ENCODE results near the gene FGF4.

The FGF4 gene

DNA sequence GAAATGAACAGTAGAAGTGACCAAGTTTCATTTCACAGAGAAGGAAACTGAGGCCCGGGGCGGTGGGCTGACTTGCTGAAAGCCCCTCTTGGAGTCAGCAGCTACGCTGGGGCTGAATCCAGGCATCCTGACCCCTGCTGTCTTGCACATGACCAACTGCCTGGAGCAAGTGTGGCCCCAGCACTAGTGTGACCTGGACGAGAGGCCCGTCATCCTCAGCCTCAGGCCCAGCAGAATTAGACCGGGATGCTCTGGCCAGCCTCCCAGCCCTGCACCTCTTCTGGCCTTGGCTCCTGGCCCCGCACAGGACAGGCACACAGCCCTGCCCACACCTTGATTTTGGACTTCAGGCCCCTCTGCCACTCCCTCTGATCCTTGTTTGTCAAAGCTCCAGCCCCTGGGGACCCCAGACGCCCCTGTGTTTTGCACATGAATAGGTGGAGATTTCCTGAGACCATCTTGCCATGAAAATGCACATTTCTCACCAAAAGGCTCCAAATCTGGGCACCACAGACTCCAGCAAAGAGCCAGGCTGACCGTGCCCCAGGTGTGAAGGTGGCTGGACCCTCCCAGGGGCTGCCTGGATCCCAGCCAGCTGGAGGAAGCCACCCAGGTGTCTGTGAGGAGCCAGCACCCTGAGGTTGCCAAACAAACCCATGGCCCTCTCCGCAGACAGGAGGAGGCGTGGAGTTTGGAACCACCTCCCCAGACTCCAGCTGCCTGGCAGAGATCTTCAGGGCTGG is 24.9 kb downstream of the FGF4 start:
- H4K20me1 ChIP-seq (ENCODE audit: control insufficient read depth, insufficient read depth, low read depth, low read length) = no peaks in the 10 kb centered on the region
- H3K4me1 ChIP-seq (ENCODE audit: control insufficient read depth, low read length) = no peaks in the 10 kb centered on the region
- H3K27ac ChIP-seq (ENCODE audit: low read depth, low read length) = no peak overlapping the region
- H3F3A ChIP-seq (ENCODE audit: control insufficient read depth, insufficient read depth) = no peaks in the 10 kb centered on the region
- TF ChIP-seq, protein P1, sequence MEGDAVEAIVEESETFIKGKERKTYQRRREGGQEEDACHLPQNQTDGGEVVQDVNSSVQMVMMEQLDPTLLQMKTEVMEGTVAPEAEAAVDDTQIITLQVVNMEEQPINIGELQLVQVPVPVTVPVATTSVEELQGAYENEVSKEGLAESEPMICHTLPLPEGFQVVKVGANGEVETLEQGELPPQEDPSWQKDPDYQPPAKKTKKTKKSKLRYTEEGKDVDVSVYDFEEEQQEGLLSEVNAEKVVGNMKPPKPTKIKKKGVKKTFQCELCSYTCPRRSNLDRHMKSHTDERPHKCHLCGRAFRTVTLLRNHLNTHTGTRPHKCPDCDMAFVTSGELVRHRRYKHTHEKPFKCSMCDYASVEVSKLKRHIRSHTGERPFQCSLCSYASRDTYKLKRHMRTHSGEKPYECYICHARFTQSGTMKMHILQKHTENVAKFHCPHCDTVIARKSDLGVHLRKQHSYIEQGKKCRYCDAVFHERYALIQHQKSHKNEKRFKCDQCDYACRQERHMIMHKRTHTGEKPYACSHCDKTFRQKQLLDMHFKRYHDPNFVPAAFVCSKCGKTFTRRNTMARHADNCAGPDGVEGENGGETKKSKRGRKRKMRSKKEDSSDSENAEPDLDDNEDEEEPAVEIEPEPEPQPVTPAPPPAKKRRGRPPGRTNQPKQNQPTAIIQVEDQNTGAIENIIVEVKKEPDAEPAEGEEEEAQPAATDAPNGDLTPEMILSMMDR (IDR thresholded peaks at IDR 0.05; ENCODE audit: low read depth, low read length, poor library complexity, severe bottlenecking) = no peak
- no peak for TF ChIP-seq EZH2phosphoT487 (IDR thresholded peaks at IDR 0.05; ENCODE audit: borderline replicate concordance, low read length)
- no peaks in the 10 kb centered on the region for H3K36me3 ChIP-seq (ENCODE audit: control insufficient read depth, low read length)
- no peaks in the 10 kb centered on the region for H3K79me2 ChIP-seq (ENCODE audit: control insufficient read depth, low read length)
- H3K27me3 ChIP-seq (ENCODE audit: control insufficient read depth, low read length) = no peaks in the 10 kb centered on the region
- H3K4me2 ChIP-seq (ENCODE audit: low read length) = no peak overlapping the region
- no peaks in the 10 kb centered on the region for H3K9me2 ChIP-seq (replicated peaks; ENCODE audit: control insufficient read depth, low read length)
- H3K4me3 ChIP-seq (ENCODE audit: low read length) = no peak overlapping the region
- H3K9me3 ChIP-seq (ENCODE audit: control insufficient read depth, insufficient read depth, low read length) = no peaks in the 10 kb centered on the region

- Histone ChIP-seq H3K9me2 (replicated peaks; ENCODE audit: control insufficient read depth, low read length) (no peaks in the 10 kb centered on the region), H4K20me1 (ENCODE audit: control insufficient read depth, insufficient read depth, low read depth, low read length) (no peaks in the 10 kb centered on the region), H3K27me3 (ENCODE audit: control insufficient read depth, low read length) (no peaks in the 10 kb centered on the region), H3K4me3 (ENCODE audit: low read length) (no peak overlapping the region), H3K4me1 (ENCODE audit: control insufficient read depth, low read length) (no peaks in the 10 kb centered on the region), H3F3A (ENCODE audit: control insufficient read depth, insufficient read depth) (no peaks in the 10 kb centered on the region), H3K9me3 (ENCODE audit: control insufficient read depth, insufficient read depth, low read length) (no peaks in the 10 kb centered on the region), H3K4me2 (ENCODE audit: low read length) (no peak overlapping the region), H3K36me3 (ENCODE audit: control insufficient read depth, low read length) (no peaks in the 10 kb centered on the region), H3K79me2 (ENCODE audit: control insufficient read depth, low read length) (no peaks in the 10 kb centered on the region), H3K27ac (ENCODE audit: low read depth, low read length) (no peak overlapping the region)
- TF ChIP-seq, protein P1 (IDR thresholded peaks at IDR 0.05; ENCODE audit: low read depth, low read length, poor library complexity, severe bottlenecking) = no peak
- TF ChIP-seq EZH2phosphoT487 (IDR thresholded peaks at IDR 0.05; ENCODE audit: borderline replicate concordance, low read length) = no peak
Observed at GRCh38 chr11:69748637-69749036, 26.5 kb downstream of the FGF4 start.

DNA sequence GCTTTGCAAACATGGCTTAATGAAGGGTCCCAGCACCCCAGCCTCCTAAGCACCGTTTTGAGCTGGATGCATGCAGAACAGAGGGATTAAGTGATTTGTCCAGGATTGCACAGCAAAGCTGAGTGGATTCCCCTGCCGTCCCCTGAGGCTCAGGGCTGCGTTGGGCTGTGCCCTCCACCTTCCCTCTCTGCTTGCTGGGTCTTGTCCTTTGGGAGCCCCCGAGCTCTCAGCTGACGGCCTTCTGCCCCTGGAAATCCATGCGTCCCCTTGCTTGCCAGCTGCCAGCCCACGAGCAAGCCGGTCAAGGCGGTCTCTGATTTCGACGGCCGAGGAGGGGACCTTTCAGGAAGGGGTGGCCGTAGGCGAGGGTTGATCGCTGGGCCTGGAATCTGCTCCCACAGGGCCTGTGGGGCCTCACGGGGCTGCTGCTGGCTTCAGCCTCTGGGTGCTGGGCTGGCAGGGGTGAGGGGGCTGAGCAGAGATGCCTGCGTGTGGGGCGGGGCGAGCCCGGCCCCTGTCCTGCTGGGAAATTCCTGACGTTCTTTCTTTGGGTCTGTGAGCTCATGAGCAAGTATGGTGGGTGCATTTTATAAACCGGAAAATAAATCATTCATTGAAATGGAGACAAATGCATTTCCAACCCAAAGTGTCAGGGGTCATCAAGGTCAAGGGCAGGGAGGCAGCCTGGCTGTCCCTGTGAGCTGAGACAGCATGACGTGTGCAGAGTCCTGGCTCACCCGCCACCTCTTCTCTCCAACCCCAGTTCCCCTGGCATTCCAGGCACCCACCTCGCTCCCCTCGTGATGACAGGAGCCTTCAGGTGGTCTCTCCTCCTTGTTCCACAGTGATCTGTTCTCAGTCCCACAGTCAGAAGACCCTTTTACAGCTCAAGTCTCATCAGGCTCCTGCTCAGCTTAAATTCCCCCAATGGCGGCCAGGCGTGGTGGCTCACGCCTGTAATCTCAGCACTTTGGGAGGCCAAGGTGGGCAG is 28.1 kb downstream of the FGF4 start:
- Histone ChIP-seq H4K20me1 (ENCODE audit: control insufficient read depth, insufficient read depth, low read depth, low read length) (no peaks in the 10 kb centered on the region), H3K4me3 (ENCODE audit: low read length) (no peak overlapping the region), H3K9me2 (replicated peaks; ENCODE audit: control insufficient read depth, low read length) (no peaks in the 10 kb centered on the region), H3K4me2 (ENCODE audit: low read length) (no peak overlapping the region), H3K79me2 (ENCODE audit: control insufficient read depth, low read length) (no peaks in the 10 kb centered on the region), H3K9me3 (ENCODE audit: control insufficient read depth, insufficient read depth, low read length) (no peaks in the 10 kb centered on the region), H3K27me3 (ENCODE audit: control insufficient read depth, low read length) (no peaks in the 10 kb centered on the region), H3F3A (ENCODE audit: control insufficient read depth, insufficient read depth) (no peaks in the 10 kb centered on the region), H3K4me1 (ENCODE audit: control insufficient read depth, low read length) (no peaks in the 10 kb centered on the region), H3K36me3 (ENCODE audit: control insufficient read depth, low read length) (no peaks in the 10 kb centered on the region), H3K27ac (ENCODE audit: low read depth, low read length) (no peak overlapping the region)
- TF ChIP-seq EZH2phosphoT487 (IDR thresholded peaks at IDR 0.05; ENCODE audit: borderline replicate concordance, low read length) = no peak
- TF ChIP-seq, protein P1 (IDR thresholded peaks at IDR 0.05; ENCODE audit: low read depth, low read length, poor library complexity, severe bottlenecking) = no peak
